ENCODE measurements around the gene CSNK1A1L. TPM values are rescaled to one million over a fixed set of nuclear protein-coding genes. Genes with fewer than 3 reads are reported as not detected.

The CSNK1A1L gene
- total and polyA plus RNA-seq, 2 of the 8 experiments (the other 6 are each of a cell fraction or from before 2014, with no cell fraction given): not detected

DNA sequence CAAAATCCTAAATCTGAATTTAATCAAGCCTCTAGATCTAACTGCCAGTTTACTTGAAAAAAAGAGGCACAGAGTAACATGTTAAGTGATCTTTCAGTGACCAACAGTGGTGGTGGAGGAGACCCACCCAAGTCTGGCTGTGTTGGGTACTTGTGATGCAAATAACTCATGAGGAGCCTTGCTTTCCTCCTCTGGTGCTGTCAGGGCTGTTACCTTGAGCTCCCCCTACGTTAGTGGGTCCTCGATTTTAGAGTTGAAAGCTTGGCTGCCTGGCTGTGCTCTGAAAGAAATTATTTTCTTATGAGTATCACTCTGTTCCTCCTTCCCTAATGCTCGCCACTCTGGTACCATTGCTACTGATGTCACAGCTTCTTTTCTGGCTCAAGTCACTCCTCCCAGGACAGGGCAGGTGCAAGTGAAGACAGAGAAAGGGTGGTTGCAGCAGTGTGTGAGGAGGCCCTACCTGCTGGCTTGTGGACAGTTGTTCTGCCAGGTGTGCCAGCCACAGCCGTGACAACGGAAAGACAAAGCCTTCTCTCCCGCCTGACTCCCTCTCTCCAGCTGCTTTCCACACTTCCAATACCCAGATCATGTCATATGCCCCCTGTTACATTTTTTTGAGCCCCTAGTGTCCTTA is 39.5 kb downstream of the CSNK1A1L start:
- POLR2A ChIA-PET (ENCODE audit: partially characterized antibody): no interaction called here
- peaks cover 1% of the 10 kb centered on the region; the same call in 1 of the 2 replicates for H3K23me2 ChIP-seq (ENCODE audit: low read depth, low read length)
- H3K14ac ChIP-seq (ENCODE audit: insufficient read length): no peak overlapping the region
- no peak overlapping the region for H3K27ac ChIP-seq (ENCODE audit: low read depth, low read length)
- no peak overlapping the region for H2BK5ac ChIP-seq (ENCODE audit: low read depth, low read length)
- H2AK5ac ChIP-seq (ENCODE audit: low read depth, low read length): no peak overlapping the region
- H3K56ac ChIP-seq (replicated peaks; ENCODE audit: insufficient read length, low read depth, low read length): no peak overlapping the region
- DNase-seq (ENCODE audit: low read depth in 1 of 2, low spot score in 2 of 2) (no peak), FAIRE-seq (peak; percentile 89)
- H3K36me3 ChIP-seq (ENCODE audit: control insufficient read depth in 2 of 4, insufficient read depth in 4 of 4, low read length in 3 of 4): no peaks in the 10 kb centered on the region
- H4K8ac ChIP-seq (ENCODE audit: extremely low read depth, insufficient read depth, low read length): no peak overlapping the region
- H3K4me3 ChIP-seq (ENCODE audit: extremely low read depth in 1 of 4, insufficient read depth in 2 of 4, low read depth in 3 of 4, low read length in 4 of 4): peak overlapping the region in 2 of 4 experiments; percentile 1 to 5; a peak in 1 of 8 replicates
- peak overlapping the region; percentile 36; the same call in 1 of the 2 replicates for H2AFZ ChIP-seq (ENCODE audit: low read length)
- no peaks in the 10 kb centered on the region for H3K27me3 ChIP-seq (replicated peaks in 1 of 4; ENCODE audit: control insufficient read depth in 3 of 4, extremely low read depth in 1 of 4, insufficient read depth in 3 of 4, low read length in 3 of 4)
- no peak overlapping the region for H3K18ac ChIP-seq (ENCODE audit: extremely low read depth, low read length)
- no peak overlapping the region for H4K91ac ChIP-seq (replicated peaks; ENCODE audit: insufficient read length, low read length)
- no peak overlapping the region for H3K4ac ChIP-seq (replicated peaks; ENCODE audit: insufficient read length, low read depth, low read length)
- H4K20me1 ChIP-seq (replicated peaks in 1 of 2; ENCODE audit: control insufficient read depth in 1 of 2, insufficient read depth in 2 of 2, low read length in 2 of 2): no peaks in the 10 kb centered on the region
- CTCF ChIA-PET (ENCODE audit: partially characterized antibody): interaction anchor here (1.7 to 2.0 kb wide), 2 partner anchors 9 to 14 kb away, joined by 4 to 9 read pairs; no protein-coding TSS in a partner anchor
- peaks cover 0 to 7% (median 5%) of the 10 kb centered on the region in 4 experiments; a peak in 5 of 7 replicates for H3K4me1 ChIP-seq (replicated peaks in 1 of 4; ENCODE audit: control insufficient read depth in 3 of 4, insufficient read depth in 4 of 4, low read length in 3 of 4)
- WGBS, 2 experiments (ENCODE audit: extremely low coverage in 1 of 2, insufficient coverage in 1 of 2, insufficient read length in 1 of 2, insufficient replicate concordance in 2 of 2, low coverage in 1 of 2, low lambda C conversion rate in 2 of 2, missing lambda C conversion rate in 1 of 2): 55% methylated on average over 6 of the region's 6 CpGs; no CpG with 5 or more reads in 1 of the 2 experiments
- H3K79me2 ChIP-seq (ENCODE audit: control insufficient read depth in 1 of 2, insufficient read depth in 2 of 2, low read length in 2 of 2): no peaks in the 10 kb centered on the region
- no peaks in the 10 kb centered on the region for H3K79me1 ChIP-seq (ENCODE audit: low read depth, low read length)
- no peak overlapping the region for H2BK120ac ChIP-seq (replicated peaks; ENCODE audit: low read depth, low read length)
- H2BK15ac ChIP-seq (ENCODE audit: low read length): no peak overlapping the region
- H2BK12ac ChIP-seq (ENCODE audit: low read depth, low read length): no peak overlapping the region
- H3K23ac ChIP-seq (ENCODE audit: insufficient read length): no peak overlapping the region
- H2BK20ac ChIP-seq (ENCODE audit: low read length): no peak overlapping the region
- no peak overlapping the region for H4K5ac ChIP-seq (ENCODE audit: insufficient read length, low read depth, low read length)
- no peaks in the 10 kb centered on the region for H3K9me3 ChIP-seq (ENCODE audit: insufficient read depth in 2 of 2, low read depth in 1 of 2, low read length in 1 of 2)
- H3K4me2 ChIP-seq (ENCODE audit: insufficient read depth in 1 of 2, low read depth in 2 of 2, low read length in 2 of 2): peak overlapping the region; percentile 17 to 50
- no peak overlapping the region for H3K9ac ChIP-seq (replicated peaks in 1 of 4; ENCODE audit: extremely low read depth in 1 of 4, low read depth in 3 of 4, low read length in 3 of 4)
- no peak for TF ChIP-seq BCL11A (IDR thresholded peaks at IDR 0.05; ENCODE audit: low read depth in 2 of 2, low read length in 2 of 2)
- no peak for TF ChIP-seq RAD21 (IDR thresholded peaks at IDR 0.05 in 1 of 2, conservative IDR thresholded peaks at IDR 0.05 in 1 of 2; ENCODE audit: low read depth in 2 of 2, low read length in 2 of 2)
- TF ChIP-seq SRF (IDR thresholded peaks at IDR 0.05; ENCODE audit: low read depth, low read length): no peak
- no peak for TF ChIP-seq CBX8 (IDR thresholded peaks at IDR 0.05; ENCODE audit: borderline replicate concordance, low read depth, low read length)
- TF ChIP-seq TBP (IDR thresholded peaks at IDR 0.05; ENCODE audit: low read depth, low read length): no peak
- TF ChIP-seq, protein P1, sequence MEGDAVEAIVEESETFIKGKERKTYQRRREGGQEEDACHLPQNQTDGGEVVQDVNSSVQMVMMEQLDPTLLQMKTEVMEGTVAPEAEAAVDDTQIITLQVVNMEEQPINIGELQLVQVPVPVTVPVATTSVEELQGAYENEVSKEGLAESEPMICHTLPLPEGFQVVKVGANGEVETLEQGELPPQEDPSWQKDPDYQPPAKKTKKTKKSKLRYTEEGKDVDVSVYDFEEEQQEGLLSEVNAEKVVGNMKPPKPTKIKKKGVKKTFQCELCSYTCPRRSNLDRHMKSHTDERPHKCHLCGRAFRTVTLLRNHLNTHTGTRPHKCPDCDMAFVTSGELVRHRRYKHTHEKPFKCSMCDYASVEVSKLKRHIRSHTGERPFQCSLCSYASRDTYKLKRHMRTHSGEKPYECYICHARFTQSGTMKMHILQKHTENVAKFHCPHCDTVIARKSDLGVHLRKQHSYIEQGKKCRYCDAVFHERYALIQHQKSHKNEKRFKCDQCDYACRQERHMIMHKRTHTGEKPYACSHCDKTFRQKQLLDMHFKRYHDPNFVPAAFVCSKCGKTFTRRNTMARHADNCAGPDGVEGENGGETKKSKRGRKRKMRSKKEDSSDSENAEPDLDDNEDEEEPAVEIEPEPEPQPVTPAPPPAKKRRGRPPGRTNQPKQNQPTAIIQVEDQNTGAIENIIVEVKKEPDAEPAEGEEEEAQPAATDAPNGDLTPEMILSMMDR (IDR thresholded peaks at IDR 0.05; ENCODE audit: control extremely low read depth in 1 of 3, insufficient read depth in 1 of 3, low read depth in 1 of 3, low read length in 3 of 3): no peak
- no peak for TF ChIP-seq ZNF274 (IDR thresholded peaks at IDR 0.05; ENCODE audit: borderline replicate concordance, extremely low read depth, low read length)
- no peak for TF ChIP-seq RFX5 (IDR thresholded peaks at IDR 0.05; ENCODE audit: borderline replicate concordance, low read depth, low read length)
- no peak for TF ChIP-seq GABPA (IDR thresholded peaks at IDR 0.05; ENCODE audit: borderline replicate concordance, insufficient read depth, low read length)

Measured in H1 (cell line).